Panc1 (cell line): ENCODE measurements around the gene LRMDA.

Source experiments
- TCF7L2 ChIP-seq: IDR thresholded peaks from 2 replicates; pipeline ENCODE4 v1.6.1; 2011; ENCODE audit warnings: mild to moderate bottlenecking, low read depth, low read length, inconsistent platforms
- TF ChIP-seq, protein P1 (sequence below), 2 experiments: IDR thresholded peaks; 2 replicates each; pipeline ENCODE4 v1.6.1; 2011 to 2012; ENCODE audit warnings: low read depth in 2 of 2, control low read depth in 1 of 2, low read length in 1 of 2, mild to moderate bottlenecking in 1 of 2, moderate library complexity in 1 of 2; ENCODE audit not compliant: insufficient read depth in 1 of 2

GRCh38 chr10:76274933-76275332, 843.5 kb downstream of the LRMDA start:
- no peak for TF ChIP-seq TCF7L2
- TF ChIP-seq, protein P1, sequence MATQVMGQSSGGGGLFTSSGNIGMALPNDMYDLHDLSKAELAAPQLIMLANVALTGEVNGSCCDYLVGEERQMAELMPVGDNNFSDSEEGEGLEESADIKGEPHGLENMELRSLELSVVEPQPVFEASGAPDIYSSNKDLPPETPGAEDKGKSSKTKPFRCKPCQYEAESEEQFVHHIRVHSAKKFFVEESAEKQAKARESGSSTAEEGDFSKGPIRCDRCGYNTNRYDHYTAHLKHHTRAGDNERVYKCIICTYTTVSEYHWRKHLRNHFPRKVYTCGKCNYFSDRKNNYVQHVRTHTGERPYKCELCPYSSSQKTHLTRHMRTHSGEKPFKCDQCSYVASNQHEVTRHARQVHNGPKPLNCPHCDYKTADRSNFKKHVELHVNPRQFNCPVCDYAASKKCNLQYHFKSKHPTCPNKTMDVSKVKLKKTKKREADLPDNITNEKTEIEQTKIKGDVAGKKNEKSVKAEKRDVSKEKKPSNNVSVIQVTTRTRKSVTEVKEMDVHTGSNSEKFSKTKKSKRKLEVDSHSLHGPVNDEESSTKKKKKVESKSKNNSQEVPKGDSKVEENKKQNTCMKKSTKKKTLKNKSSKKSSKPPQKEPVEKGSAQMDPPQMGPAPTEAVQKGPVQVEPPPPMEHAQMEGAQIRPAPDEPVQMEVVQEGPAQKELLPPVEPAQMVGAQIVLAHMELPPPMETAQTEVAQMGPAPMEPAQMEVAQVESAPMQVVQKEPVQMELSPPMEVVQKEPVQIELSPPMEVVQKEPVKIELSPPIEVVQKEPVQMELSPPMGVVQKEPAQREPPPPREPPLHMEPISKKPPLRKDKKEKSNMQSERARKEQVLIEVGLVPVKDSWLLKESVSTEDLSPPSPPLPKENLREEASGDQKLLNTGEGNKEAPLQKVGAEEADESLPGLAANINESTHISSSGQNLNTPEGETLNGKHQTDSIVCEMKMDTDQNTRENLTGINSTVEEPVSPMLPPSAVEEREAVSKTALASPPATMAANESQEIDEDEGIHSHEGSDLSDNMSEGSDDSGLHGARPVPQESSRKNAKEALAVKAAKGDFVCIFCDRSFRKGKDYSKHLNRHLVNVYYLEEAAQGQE (IDR thresholded peaks at IDR 0.05; ENCODE audit: insufficient read depth in 1 of 2, low read depth in 2 of 2, low read length in 1 of 2) = no peak
